OCI-LY7 (cell line): ENCODE data around the gene PLEKHJ1. TPM values are rescaled to one million over a fixed set of nuclear protein-coding genes. Genes with fewer than 3 reads are reported as not detected.

Source experiments
- BruUV-seq: library from RNA; stranded (reverse); fragments of 400-500 nt; replicated peaks from 2 replicates; lab custom pipeline; 2021; lab: Mats Ljungman, UMichigan
- CTCF ChIA-PET: fragments of 300-600 bp; sonication (Branson Sonifier 250); formaldehyde crosslinking; loops from one replicate; lab custom pipeline; 2022; ENCODE audit warnings: antibody characterized with exemption; ENCODE audit not compliant: unreplicated experiment; lab: Charles Lee
- POLR2A ChIA-PET: fragments of 300-600 bp; sonication (Branson Sonifier 250); formaldehyde crosslinking; loops from one replicate; lab custom pipeline; 2022; ENCODE audit warnings: antibody characterized with exemption; lab: Charles Lee
- DNase-seq: peaks from one replicate; pipeline ENCODE4 v3.0.0-alpha.2; 2015; ENCODE audit warnings: low spot score
- H2AFZ ChIP-seq: fragments of 200-600 bp; sonication (generic), shearing (Covaris generic); 2 replicates; pipeline ENCODE4 v1.6.1; 2014; ENCODE audit warnings: mild to moderate bottlenecking, antibody characterized with exemption, low read length, moderate library complexity
- H3K27ac ChIP-seq: fragments of 200-600 bp; sonication (generic); 2 replicates; pipeline ENCODE4 v1.5.1; 2014; ENCODE audit warnings: mixed run types, low read depth, mild to moderate bottlenecking, moderate library complexity, low read length, inconsistent platforms; ENCODE audit not compliant: poor library complexity, severe bottlenecking
- H3K36me3 ChIP-seq: fragments of 200-600 bp; sonication (generic); 2 replicates; pipeline ENCODE4 v1.6.1; 2014; ENCODE audit warnings: mild to moderate bottlenecking, antibody characterized with exemption, low read length, moderate library complexity, mixed read lengths; ENCODE audit not compliant: insufficient read depth
- H3K4me1 ChIP-seq: fragments of 200-600 bp; sonication (generic); 2 replicates; pipeline ENCODE4 v1.5.1; 2014; ENCODE audit warnings: mild to moderate bottlenecking, low read length; ENCODE audit not compliant: insufficient read depth, poor library complexity, severe bottlenecking
- H3K4me2 ChIP-seq: fragments of 200-600 bp; sonication (generic); 2 replicates; pipeline ENCODE4 v1.6.1; 2014; ENCODE audit warnings: mild to moderate bottlenecking, low read length
- H3K4me3 ChIP-seq: fragments of 200-600 bp; sonication (generic); 2 replicates; pipeline ENCODE4 v1.5.1; 2014; ENCODE audit warnings: mild to moderate bottlenecking, low read depth, low read length; ENCODE audit not compliant: poor library complexity, severe bottlenecking
- H3K79me2 ChIP-seq: fragments of 200-600 bp; sonication (generic); 2 replicates; pipeline ENCODE4 v1.6.1; 2016; ENCODE audit warnings: low read depth, mild to moderate bottlenecking, low read length, moderate library complexity, mixed read lengths; ENCODE audit not compliant: insufficient read depth
- H3K9me2 ChIP-seq: fragments of 200-600 bp; sonication (generic); 2 replicates; pipeline ENCODE4 v1.6.1; 2016; ENCODE audit warnings: mild to moderate bottlenecking, low read length, mixed read lengths; ENCODE audit not compliant: insufficient read depth
- H3K9me3 ChIP-seq: fragments of 200-600 bp; sonication (generic); 2 replicates; pipeline ENCODE4 v1.6.1; 2014; ENCODE audit warnings: mild to moderate bottlenecking, mixed run types, low read length, mixed read lengths
- H4K20me1 ChIP-seq: fragments of 200-600 bp; sonication (generic); 2 replicates; pipeline ENCODE4 v1.6.1; 2014; ENCODE audit warnings: mild to moderate bottlenecking, antibody characterized with exemption, low read length, moderate library complexity, mixed read lengths; ENCODE audit not compliant: insufficient read depth
- CTCF ChIP-seq: fragments of 200-600 bp; sonication (generic); conservative IDR thresholded peaks from 2 replicates; pipeline ENCODE4 v1.5.1; 2014; ENCODE audit warnings: mild to moderate bottlenecking, antibody characterized with exemption, low read length, moderate library complexity, mixed read lengths
- EZH2phosphoT487 ChIP-seq: fragments of 200-600 bp; sonication (generic); IDR thresholded peaks from 2 replicates; pipeline ENCODE4 v1.6.1; 2018; ENCODE audit warnings: low read depth, borderline replicate concordance, mild to moderate bottlenecking, mixed run types, antibody characterized with exemption, low read length, moderate library complexity, mixed read lengths
- intact Hi-C: fragments of 100-400 bp; cut with micrococcal nuclease; formaldehyde crosslinking; loops from one replicate; pipeline ENCODE4 v1.10.0; 2022; ENCODE audit not compliant: unreplicated experiment
- total RNA-seq, 2 experiments: library from RNA; depleted of rRNA in 1 of 2; stranded (reverse); fragments of >200 nt in 1 of 2; shearing (Covaris generic) in 1 of 2; gene quantifications; 2 replicates each; pipeline ENCODE4 v1.2.3, GENCODE V29; 2014 to 2022

Gene PLEKHJ1
- total RNA-seq, 2 experiments from 2014 or later = 129 to 205 TPM

GRCh38 chr19:2190848-2191455 is 45.2 kb downstream of the PLEKHJ1 start:
- no peak overlapping the region for H3K4me3 ChIP-seq
- H3K36me3 ChIP-seq = peaks cover 87% of the 10 kb centered on the region
- no peak overlapping the region for H2AFZ ChIP-seq
- TF ChIP-seq EZH2phosphoT487 = no peak
- TF ChIP-seq CTCF = no peak
- ChIA-PET POLR2A (no interaction called here), CTCF (no interaction called here)
- intact Hi-C loops = no loop called here
- no peaks in the 10 kb centered on the region for H3K9me2 ChIP-seq
- H3K9me3 ChIP-seq = no peaks in the 10 kb centered on the region
- H3K4me1 ChIP-seq = peaks cover 16% of the 10 kb centered on the region
- H3K27ac ChIP-seq = no peak overlapping the region
- no peaks in the 10 kb centered on the region for H4K20me1 ChIP-seq
- no peaks in the 10 kb centered on the region for H3K79me2 ChIP-seq
- H3K4me2 ChIP-seq = no peak overlapping the region
- no TSS peak for BruUV-seq
- no peak for DNase-seq

- TF ChIP-seq EZH2phosphoT487 = no peak
- Histone ChIP-seq H3K27ac (no peak overlapping the region), H3K36me3 (peaks cover 87% of the 10 kb centered on the region), H2AFZ (no peak overlapping the region), H3K79me2 (no peaks in the 10 kb centered on the region; the same call in 1 of the 2 replicates), H4K20me1 (no peaks in the 10 kb centered on the region), H3K9me3 (no peaks in the 10 kb centered on the region), H3K4me1 (peaks cover 16% of the 10 kb centered on the region), H3K4me3 (no peak overlapping the region), H3K4me2 (no peak overlapping the region), H3K9me2 (no peaks in the 10 kb centered on the region)
- intact Hi-C loops = no loop called here
- CTCF ChIA-PET = no interaction called here
- no TSS peak for BruUV-seq
- DNase-seq = no peak
- POLR2A ChIA-PET = no interaction called here
Measured at GRCh38 chr19:2189880-2190279, 46.2 kb downstream of the PLEKHJ1 start.

GRCh38 chr19:2188708-2189385 is 47.3 kb downstream of the PLEKHJ1 start:
- no peaks in the 10 kb centered on the region for H3K9me2 ChIP-seq
- peaks cover 16% of the 10 kb centered on the region for H3K4me1 ChIP-seq
- peaks cover 89% of the 10 kb centered on the region for H3K36me3 ChIP-seq
- ChIA-PET POLR2A (no interaction called here), CTCF (no interaction called here)
- BruUV-seq = no TSS peak
- H3K79me2 ChIP-seq = no peaks in the 10 kb centered on the region; the same call in 1 of the 2 replicates
- no peak for DNase-seq
- H2AFZ ChIP-seq = no peak overlapping the region
- no peak overlapping the region for H3K4me3 ChIP-seq
- H3K4me2 ChIP-seq = no peak overlapping the region
- TF ChIP-seq EZH2phosphoT487 = no peak
- no peak for TF ChIP-seq CTCF
- H3K9me3 ChIP-seq = no peaks in the 10 kb centered on the region
- intact Hi-C loops = no loop called here
- H3K27ac ChIP-seq = no peak overlapping the region
- H4K20me1 ChIP-seq = no peaks in the 10 kb centered on the region
